HPDE6-E6E7 (cell line): ENCODE results near the gene HDAC4.

Source experiments
- DNase-seq: peaks from one replicate; pipeline ENCODE4 v3.0.0; 2011; ENCODE audit warnings: missing footprints; ENCODE audit errors: extremely low spot score

Gene HDAC4

DNA sequence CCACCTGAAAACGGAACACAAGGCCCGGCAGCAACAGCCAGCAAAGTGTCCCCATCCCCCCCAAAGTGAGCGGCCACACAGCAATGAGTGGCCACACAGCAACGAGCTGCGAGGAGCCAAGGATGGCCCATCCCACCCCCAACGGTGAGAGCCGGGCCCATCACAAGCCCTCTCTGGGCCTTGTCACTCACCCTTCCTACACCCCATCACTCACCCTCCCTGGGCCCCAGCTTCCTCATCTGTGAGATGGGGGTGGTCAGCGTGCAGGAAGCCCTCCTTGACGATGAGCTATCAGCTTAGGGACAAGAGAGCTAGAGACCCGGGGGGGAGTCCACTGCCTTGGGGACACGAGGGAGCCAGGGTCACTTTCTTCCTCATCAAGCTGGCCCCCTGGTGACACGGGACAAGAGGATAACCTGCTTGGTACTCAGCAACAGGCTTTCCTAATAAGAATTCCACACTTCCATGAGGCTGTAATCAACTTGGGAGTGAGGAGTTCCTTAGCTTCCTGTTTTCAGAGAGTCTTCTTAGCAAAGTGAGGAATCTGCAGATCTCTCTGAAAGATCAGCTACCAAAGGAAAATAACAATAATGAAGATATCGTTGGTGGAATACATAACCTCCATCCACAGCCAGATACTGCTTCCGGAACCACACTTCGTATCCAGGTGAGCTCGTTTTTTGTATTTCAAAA lies 92.8 kb downstream of the HDAC4 start:
- no peak for DNase-seq

- no peak for DNase-seq
Observed at GRCh38 chr2:239307221-239307569, 93.6 kb downstream of the HDAC4 start.

DNA sequence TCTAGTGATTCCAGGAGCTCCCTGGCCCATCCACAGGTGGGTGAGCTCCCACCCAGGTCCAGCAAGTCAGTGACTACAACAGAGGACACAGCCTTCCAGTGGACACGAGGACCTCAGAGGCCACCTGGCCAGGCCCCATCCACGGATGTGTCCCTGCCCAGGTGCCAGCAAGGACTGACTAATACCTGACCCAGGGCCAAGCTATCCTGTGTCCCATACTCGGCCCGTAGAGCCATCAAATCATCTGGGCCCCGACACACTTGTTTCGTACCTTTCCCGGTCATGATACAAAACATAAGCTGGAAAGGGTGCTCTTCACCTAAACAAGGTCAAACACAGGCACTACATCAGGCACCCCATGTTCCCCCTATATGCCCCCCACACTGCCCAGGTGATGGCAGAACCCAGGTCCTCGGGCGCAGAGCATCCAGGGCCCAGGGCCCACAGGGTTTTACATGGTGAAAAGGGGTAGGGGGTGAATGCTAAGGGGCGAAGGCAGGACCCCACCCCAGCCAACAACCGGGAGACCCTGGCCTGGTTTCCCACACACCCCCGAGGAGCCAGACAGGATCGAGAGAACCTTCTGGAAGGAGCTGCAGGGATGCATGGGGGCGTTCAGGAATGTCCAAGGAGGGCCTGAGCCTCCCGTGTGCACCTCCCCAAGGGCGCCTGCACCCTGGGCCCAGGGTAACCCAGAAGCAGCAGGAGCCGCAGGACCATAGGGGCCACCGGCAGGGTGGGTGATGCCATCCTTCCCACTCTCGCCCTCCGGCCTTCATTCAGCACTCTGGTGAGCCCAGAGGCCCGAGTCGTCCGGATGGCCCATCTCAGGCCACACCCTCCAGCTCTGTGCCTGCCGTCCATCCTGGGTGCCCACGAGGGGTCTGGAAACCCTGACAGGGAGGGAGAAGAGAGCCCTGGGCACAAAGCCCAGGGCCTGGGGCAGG lies 94.3 kb downstream of the HDAC4 start:
- no peak for DNase-seq

DNA sequence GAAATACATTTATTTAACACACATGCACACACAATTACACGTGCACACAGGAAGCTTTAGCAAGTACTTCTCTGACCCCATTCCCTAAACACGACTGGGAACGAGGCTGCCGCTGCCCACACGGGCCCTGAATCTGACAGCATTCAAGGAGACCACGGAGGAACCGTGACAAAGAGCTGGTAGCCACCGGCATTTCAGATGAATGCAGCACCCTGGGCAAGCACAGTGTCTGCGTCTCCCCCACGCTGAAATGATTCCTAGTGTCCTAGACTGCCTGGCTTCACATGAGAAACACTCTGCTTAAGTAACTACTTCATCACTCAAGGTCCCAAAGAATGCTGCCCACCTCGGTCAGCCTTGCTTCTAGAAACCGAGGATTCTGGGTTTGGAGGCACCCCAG lies 95.0 kb downstream of the HDAC4 start:
- DNase-seq, result no peak

DNA sequence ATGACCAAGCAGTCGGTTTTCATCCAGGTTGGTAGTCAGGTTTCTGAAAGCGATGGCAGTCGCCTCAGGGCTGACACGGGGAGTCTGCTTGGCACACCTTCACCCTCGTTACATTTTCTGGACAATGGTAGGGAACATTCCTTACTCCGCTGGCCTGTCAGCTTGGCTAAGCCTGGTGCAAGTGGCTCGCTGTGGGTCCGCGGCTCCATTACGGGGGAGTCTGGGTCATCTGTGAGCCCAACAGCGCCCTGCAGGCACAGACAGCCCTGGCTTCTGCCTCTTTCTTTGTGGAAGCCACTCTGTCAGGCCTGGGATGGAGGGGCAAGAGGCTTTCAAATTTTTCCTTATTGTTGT lies 95.6 kb downstream of the HDAC4 start:
- DNase-seq, result no peak

GRCh38 chr2:239304533-239305221 lies 96.1 kb downstream of the HDAC4 start:
- no peak for DNase-seq

DNA sequence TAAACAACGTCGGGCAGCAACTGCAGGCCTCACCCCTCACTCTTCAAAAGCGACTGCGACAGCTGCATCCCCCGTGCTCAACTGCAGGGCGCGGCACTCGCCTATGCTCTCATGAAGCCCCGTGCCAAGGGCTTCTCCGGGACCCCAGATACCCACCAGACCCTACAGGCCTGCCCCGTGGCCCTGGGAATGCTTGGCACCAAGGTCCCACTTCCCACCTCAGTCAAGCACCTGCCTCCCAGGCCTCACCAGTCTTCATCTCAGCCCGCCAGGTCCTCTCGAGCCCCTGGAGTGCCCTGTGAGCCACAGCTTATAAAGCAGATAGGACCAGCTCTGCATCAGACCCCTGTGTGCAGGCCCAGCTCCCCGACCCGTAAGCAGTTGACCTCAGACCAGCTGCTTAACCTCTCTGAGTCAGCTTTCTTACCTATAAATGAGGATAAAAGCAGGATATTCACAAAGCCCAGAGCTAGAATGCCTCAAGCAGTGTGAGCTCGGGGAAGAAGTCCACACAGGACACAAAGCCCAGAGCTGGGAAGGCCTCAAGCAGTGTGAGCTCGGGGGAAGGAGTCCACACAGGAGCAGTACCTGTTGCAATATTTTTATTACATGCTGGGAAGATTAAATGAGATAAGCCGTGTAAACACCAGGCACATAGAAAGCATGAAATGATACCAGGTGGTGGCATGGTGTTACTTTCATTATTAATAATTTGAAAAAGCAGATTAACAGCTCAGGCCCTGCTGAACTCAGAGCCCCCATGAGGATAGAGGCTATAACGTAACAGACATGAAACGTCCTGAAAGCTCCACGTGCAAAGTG lies 96.9 kb downstream of the HDAC4 start:
- no peak for DNase-seq

GRCh38 chr2:239302808-239303557 lies 97.8 kb downstream of the HDAC4 start:
- no peak for DNase-seq

DNA sequence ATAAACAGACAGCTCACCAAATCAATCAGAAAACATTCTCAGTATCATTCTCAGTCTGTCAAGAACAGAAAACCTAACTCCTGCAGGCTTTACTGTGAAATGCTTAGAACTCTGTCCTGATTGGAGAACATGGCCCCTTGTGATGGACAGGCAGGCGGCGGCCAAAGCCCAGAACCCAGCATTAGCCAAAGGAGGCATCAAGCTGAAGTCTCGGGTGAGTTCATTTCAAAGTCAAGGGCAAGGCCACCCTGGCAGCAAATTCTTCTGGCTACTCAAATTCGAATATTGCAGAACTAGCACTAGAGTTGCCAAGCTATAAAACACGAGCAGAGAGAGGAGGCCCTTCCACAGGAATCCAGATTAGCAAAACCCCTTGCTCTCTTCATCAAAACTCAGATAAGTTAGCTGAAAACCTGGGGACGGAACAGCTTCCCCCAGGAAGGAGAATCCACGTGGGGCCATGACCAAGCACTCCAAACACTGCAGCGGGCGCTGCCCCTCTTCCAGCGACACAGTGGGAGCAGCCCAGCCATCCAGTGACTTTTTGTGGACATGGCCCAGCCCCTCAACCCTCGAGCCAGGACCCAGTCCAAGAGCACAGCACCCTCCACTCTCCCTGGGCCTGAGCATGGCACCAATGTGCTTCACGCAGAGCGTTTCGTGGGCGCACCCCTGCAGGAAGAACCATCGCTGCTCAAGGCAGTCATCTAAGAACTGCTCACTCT lies 98.6 kb downstream of the HDAC4 start:
- no peak for DNase-seq

- DNase-seq, result no peak
Observed at GRCh38 chr2:239300871-239301735, 99.7 kb downstream of the HDAC4 start.

GRCh38 chr2:239300242-239300641 lies 100.6 kb downstream of the HDAC4 start:
- DNase-seq, result no peak

- no peak for DNase-seq
Observed at GRCh38 chr2:239299218-239299939, 101.4 kb downstream of the HDAC4 start.

GRCh38 chr2:239298116-239298804 lies 102.6 kb downstream of the HDAC4 start:
- no peak for DNase-seq

- no peak for DNase-seq
Observed at GRCh38 chr2:239297142-239298004, 103.4 kb downstream of the HDAC4 start.

- DNase-seq, result no peak
Observed at GRCh38 chr2:239296020-239296932, 104.5 kb downstream of the HDAC4 start.
